Hypothalamus (tissue), 51 donors: ENCODE data around the gene C1orf105.
"Not testable (repeated sequence)": the region's sequence is repeated elsewhere in the genome, so short reads cannot be mapped to it uniquely, and the experiment has no call there.

Experiments used
- DNase-seq, 51 donors: peaks; one replicate each; lab custom pipeline; 2025; lab: John Stamatoyannopoulos, UW

C1orf105 gene

DNA sequence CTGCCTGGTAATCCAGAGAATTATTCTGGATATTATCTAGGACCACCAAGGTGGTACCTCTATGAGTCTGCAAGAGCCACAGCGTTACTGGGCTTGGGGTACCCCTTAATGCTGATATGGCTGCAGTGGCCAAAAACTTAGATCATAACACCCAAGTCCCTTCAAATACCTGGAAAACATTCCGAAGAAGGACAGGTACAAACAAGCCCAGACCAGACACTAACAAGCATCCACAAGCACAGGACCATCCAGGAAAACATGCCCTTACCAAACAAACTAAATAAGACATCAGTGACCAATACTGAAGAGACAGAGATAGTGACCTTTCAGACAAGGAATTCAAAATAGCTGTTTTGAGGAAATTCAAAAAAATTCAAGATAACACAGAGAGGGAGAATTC lies 2.9 kb downstream of the C1orf105 start:
- DNase-seq: no peak

DNA sequence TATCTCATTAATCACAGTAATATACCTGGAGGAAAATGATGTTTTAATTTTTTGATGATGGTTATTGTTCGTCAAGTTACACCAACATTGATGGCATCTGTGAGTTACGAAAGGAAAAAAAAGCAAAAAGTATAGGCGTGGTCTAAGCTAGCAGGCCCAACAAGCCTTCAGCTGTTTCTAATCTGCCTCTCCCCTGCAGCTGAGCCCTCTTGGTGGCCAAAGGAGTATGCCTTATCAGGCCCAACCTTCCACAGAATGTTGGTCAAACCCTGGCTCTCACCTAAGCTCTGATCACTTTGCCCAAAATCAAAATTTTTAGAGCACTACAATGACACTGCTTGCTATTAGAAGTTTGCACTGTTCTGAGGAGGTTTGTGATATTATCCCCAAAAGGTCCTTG lies 4.9 kb downstream of the C1orf105 start:
- no peak for DNase-seq

DNA sequence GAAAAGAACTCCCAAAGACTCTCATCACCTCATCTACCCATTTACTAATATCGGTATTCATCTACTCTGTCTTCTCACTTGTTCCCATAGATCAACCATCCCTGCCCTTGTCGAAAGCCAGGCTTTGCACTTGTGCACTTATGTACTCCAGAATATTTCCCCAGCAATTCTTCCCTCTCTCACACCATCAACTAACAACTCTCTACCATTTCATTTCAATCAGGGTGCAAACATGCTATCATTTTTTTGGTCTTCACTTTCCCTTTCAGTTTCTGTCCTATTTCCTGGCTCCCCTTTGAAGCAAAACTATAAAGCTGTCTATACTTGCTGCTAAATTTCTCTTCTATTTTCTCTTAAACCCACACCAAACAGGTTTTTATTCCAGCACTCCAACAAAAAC lies 6.7 kb downstream of the C1orf105 start:
- DNase-seq: no peak

DNA sequence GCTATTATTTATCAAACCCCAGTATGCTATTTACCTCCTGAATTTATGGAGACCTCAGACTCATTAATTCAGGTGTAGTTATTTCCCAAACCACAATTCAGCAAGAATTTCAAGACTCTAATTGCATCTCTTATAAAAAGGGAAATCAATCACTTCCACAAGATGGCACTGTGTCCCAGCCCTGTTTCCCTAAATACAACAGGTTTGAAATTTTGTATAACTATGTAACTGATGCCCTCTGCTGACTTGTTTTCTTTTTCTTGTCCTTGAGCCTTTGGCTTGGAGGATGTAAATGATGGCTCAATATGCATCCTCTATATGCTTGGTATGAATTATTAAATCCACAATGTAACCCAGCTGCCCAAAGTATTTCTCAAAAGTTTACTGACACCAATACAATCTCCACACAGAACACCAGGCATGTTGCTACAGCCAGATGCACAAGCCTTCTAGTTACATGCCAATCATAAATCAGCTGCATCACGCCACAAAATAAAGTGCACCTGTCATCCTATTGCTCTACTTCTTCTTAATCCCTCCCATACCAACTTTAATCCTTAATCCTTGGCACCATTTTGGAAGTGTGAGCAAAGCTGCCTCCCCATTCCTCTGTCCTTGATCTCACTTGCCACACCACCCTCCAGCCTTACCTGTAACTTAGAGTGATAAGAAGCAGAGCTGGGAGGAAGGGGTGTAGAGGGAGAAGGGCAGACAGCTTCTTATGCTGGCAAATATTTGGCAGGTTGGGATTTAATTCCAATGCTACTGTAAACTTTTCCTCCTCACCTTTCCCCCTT lies 9.0 kb downstream of the C1orf105 start:
- peak in 10 of 51 donors; percentile 1 to 35 (median 4) for DNase-seq

DNA sequence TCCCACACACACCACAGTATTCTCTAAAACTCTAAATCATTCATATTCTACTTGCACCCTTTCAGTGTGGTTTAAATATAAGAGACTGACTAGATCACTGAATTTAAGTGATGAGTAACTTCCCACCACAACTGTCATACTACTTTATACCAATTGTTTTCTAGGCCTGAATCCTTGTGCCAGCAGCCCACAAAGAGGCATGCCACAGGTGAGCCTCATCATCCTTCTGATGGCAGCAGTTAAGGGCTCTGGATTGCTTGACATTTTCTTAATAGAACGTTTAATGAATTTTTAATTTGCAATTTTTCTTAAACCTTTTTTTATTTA lies 9.6 kb downstream of the C1orf105 start:
- no peak for DNase-seq

DNA sequence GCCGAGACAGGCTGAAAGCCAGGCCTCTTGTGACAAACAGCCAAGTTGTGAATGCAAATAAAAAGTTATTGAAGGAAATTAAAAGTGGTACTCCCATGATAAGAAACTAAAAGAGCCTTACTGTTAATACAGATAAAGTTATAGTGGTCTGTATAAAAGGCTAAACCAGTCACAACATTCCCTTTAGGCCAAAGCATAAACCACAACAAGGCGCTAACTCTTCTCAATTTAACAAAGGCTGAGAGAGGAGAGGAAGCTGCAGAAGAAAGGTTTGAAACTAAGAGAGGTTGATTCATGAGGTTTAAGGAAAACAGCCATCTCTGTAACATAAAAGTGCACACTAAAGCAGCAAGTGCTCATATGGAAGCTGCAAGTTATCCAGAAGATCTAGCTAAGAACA lies 10.7 kb downstream of the C1orf105 start:
- DNase-seq: no peak

DNA sequence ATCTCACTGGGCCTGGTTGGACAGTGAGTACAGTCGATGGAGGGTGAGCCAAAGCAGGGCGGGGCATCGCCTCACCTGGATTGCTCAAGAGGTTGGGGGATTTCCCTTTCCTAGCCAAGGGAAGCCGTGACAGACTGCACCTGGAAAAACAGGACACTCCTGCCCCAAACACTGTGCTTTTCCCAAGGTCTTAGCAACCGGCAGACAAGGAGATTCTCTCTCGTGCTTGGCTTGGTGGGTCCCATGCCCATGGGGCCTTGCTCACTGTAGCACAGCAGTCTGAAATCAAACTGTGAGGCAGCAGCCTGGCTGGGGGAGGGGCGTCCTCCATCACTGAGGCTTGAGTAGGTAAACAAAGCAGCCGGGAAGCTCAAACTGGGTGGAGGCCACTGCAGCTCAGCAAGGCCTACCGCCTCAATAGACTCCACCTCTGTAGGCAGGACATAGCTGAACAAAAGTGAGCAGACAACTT lies 11.3 kb downstream of the C1orf105 start:
- DNase-seq: no peak

DNA sequence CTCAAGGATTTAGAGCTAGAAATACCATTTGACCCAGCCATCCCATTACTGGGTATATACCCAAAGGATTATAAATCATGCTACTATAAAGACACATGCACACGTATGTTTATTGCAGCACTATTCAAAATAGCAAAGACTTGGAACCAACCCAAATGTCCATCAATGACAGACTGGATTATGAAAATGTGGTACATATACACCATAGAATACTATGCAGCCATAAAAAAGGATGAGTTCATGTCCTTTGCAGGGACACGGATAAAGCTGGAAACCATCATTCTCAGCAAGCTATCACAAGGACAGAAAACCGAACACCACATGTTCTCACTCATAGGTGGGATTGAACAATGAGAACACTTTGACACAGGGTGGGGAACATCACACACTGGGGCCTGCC lies 16.7 kb downstream of the C1orf105 start:
- not testable (repeated sequence) for DNase-seq

DNA sequence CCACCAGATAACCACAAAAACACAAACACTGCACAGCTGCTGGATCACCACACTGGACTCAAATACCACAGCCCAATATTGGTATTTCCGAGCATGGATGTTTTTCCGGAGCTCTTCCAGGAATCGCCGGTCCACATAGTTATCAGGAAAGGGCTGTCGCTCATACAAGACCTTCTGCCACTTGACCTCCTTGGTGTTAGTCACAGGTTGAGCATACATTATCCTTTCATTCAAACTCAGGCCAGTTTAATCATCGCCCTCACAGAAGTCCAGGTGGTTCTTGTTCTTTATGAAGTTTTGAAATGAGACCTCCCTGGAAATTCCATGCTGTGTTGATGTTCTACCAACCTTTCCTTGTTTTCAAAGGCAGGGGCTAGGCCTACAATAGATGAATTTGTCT lies 21.9 kb downstream of the C1orf105 start:
- DNase-seq: no peak

DNA sequence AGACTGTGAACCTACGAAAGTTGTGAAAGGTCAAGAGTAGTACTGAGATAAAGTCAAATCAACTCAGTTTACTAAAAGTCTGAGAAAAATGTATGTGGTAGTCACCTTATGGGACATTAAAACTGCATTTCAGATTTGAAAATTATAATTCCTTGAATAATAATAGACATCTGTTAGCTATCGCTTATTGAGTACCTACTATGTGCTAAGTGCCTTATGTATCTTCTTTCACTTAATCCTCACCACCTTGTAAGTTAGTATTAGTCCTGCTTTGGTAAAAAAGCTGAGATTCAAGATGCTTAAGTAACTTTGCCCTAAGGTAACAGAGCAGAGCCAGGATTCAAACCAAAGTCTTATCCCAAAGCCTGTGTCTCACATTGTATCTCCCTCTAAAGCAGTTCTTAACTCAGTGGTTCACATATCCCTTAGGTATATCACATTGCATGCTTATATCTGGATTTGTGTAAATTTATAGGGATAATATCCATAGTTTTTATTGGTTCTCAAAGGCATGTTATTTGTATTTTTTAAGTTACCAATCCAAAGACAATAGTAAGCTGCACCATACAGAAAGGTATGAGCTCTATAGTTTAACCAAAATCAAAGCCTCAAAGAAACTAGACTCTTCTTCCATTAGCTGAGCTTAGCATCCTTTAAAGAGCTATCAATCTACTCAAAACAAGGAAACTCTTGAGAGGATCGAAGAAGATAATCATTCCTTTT lies 22.5 kb downstream of the C1orf105 start:
- no peak for DNase-seq

DNA sequence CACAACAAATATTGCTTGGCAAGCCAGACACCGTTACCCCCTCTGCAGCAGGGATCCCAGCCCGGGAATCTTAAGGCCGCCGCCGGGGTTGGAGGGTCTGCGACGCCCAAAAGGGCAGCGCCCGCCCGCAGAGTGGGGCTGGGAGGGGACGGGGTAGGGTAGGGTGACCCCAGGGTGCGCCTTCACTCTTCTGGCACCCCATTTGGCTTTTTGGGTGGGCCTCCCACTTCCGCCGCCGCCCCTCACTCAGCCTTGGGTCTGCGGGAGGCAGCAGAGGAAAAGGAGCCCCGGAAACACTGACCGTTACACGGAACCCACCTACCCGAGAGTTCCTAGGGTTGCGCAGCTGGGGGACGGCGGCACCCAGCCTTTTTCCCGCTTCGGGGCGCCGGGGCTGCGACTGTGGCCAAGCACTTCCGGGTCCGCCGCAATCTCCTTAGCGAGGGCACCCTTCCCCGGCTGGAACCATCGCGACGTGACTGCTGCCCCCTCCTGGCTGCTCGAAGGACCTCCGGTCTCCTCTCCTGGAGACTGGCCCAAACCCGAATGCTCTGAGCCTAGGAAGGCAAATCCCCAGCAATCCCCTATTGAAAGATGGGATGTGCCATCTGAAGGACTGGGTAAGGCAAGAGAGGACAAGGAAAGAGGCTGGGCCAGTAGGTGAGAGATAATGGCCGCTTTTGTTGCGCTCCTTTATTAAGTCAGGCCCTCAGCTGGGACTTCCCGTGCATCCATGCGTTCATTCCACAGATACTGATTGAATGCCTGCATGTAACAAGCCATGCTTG lies 23.4 kb downstream of the C1orf105 start, which contains the start of gene PIGC:
Gene PIGC (minus strand): TSS at position 404 of the 788 bp plus-strand sequence. CDS start 1,447 bp downstream, outside the sequence.
- DNase-seq: peak; percentile 20 to 90 (median 78)

DNA sequence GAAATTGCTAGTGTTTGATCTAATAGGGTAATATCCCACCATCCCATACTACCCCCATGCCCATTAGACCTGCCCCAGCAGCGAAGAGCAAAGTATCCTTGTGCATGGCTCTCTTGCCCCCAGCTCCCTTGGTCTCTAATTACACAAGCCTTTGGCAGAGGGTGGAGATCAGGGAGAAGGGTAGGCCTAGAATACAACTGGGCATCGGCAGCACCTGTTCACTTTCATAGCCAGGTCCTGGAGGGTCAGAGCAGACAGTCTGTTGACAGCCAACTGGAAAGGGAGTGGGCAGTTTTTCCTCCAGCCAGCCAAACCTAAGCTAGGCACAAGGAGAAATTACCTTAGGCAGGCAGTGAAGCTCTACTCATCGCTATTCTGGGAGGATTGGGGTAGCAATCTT lies 26.1 kb downstream of the C1orf105 start:
- DNase-seq: no peak

DNA sequence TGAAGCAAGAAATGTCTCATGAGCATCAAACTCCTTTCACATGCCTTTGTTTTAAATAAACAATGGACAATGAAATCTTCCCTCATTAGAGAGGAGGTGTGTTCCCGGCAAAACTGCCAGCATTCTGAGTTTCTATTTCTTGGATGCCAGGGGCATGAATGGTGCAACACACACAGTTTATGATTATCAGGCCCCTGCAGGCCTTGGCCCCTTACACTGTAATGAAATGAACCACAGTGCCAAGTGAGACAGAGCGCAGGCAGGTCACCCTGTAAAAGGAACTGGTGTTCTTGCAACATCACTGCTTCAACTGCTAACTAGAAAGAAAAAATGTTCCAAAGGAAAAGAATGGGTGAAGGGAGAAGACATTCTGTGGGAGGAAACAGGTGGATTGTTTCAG lies 27.2 kb downstream of the C1orf105 start:
- no peak for DNase-seq

DNA sequence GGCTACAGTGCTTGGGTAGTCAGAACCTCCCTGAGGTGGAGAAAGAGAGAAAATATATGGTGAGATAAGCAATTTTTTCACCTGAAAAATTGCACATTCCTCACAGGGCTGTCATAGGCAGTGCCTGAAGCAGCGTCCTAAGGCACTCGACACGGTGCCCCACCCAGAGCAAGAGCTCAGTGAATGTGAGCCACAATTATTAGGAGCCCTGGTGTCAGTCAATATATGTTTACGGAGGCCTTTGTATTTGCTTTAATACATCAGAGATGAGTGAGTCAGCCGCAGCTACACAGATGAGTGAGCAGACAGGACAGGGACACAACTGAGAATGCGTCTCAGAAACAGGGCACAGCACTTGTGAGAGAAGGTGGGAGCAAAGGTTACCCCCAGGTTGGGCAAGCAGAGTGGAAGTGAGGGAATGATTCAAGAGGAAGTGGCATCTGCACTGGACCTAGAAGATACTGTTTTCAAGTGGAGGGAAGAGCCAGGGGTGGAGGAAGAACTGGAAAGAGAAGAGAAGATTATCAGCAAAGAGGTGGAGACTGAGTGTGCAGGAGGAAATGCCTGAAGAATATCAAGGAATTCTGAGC lies 28.6 kb downstream of the C1orf105 start:
- no peak for DNase-seq

DNA sequence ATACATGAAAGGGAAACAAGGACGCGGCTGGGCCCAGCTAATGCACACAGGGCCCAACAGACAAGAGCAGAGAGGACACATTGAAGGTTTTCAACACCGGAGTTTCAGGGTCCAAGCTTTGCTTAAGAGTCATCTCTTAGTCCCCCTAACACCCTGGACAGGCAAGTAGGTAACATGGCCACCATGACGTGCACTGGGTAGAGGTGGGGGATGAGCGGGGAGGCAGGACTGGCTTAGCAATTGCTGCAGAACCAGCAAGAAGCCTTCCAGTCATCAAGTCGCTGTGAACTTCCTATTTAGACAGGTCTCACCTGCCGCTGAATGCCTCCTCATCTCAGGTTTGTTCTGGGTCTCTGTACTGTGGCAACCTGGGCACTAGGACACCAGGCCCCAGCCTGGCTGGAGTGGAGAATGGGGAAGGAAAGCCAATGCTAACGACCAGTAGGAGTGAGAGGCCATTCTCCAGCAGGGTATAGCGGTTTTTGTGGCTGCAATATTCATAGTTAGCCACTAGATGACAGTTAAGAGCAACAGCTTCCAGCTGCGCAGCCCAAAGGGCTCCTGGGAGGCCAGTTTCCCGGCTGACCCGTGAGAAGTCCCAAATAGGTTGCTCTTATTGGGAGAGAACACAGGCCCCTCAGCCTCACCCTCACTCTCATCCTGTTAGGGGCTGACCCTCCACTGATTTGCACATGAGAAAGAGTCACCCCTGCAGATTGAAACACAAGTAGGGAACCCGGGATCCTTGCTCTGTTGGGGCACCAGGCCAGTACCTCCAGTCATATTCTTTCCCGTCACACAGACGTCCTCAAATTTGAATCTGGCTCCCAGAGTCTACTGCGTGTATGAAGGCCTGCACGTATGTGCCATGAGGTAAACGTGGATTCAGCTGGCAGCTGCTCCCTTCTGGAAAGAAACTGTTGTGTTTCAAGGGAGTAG lies 29.4 kb downstream of the C1orf105 start:
- peak in 24 of 51 donors; percentile 1 to 41 (median 18) for DNase-seq

DNA sequence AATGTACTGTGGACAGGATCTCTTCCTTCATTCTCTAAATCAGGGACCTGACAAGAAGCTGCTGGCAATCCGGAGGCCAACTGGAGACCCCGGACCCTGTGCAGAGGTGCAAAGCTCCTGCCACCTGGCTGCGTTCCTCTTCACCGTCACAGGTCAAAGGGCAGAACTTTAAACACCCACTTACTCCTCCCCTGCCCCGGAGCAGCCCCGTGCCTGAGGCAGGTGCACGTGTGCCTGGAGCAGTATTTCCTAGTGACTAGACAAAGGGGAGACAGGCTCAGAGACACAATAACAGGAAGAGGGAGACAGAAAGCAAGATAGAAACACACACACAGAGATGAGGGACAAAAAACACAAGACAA lies 30.0 kb downstream of the C1orf105 start:
- no peak for DNase-seq

DNA sequence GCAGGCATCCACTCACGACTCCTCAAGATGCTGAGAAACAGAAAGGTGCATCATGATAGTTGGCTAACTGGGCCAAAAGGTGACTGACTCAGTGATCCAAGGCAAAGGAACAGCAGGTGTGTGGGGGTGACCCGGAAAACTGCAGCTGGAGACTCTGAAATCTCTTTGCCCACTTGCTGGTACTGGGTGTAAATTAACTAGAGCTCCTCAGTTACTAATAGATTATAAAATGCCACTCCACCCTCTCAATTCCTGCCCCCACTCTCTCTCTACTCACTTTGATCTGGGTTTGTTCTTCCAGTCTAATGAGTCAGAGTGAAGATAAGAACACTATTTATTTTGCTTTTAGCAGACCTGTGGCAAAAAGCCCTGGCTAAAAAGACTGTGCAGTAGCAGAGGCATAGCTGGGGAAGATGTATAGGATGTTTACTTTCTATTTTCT lies 30.5 kb downstream of the C1orf105 start:
- DNase-seq: peak in 1 of 51 donors; percentile 37

DNA sequence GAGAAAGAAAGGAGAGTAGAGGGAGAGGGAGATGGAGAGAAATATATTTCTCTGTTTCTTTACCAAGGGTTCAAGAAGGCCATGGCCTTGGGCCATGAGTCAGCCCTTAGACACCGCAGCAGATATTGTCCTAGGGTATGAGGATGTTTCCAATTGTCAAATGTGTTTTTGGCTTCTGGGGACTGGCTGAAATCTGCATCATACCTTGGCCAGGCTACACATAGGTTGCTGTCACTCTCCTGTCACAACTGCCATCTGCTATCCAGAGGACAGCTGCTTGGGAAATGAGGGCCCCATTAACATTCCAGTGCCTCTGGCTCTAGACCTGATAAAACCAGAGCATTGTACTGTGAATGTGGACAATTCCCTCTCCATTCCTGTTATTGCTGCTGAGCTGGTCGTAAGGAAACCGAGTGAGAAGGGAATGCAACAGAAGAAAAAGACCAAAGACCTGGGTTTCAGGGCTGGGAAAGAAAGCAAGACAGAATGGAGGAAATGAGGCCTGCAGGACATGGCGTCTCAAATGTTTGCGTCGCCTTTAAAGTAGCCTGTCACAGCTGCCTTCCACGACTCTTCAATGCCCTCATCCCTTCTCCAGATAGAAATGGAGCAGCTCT lies 32.2 kb downstream of the C1orf105 start:
- no peak for DNase-seq

DNA sequence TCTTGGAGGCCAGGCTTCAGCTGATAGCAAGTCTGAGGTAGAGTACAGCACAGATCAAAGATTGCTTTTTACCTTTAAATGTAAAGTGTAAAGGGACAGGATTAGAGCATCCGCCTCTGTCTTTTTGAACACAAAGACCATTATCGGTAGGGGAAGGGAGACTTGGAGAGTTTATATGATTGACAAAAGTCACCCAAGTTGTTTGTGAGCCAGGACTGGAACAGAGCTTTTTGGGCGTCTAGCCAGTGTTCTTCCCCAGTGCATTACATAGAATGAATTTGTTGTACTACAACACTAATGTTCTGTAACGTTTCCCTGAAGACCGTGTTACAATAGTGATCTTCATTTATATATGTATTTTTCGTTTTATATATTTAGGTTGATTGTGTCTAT lies 32.7 kb downstream of the C1orf105 start:
- DNase-seq: no peak
